CD4-positive, alpha-beta T cell treated with Interleukin-4 for 4 hours (primary cell): ENCODE measurements around the gene ZNF597.
A peak's percentile ranks its signal among the peaks of the same experiment; 100 is the strongest.
"Not testable (repeated sequence)": the region's sequence is repeated elsewhere in the genome, so short reads cannot be mapped to it uniquely, and the experiment has no call there.

Experiments used
- DNase-seq: peaks from one replicate; pipeline ENCODE4 v3.0.0-alpha.2; 2020

ZNF597 gene

DNA sequence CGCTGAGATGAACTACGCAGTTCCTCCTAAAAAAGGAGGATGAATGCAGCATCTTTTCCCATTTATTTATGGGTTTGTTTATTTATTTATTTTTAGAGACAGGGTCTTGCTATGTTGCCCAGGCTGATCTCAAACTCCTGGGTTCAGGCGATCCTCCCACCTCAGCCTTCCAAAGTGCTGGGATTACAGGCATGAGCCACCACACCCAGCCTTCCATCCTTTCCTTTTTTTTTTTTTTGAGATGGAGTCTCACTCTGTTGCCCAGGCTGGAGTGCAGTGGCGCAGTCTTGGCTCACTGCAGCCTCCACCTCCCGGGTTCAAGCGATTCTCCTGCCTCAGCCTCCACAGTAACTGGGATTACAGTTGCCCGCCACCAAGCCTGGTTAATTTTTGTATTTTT, 31.6 kb upstream of the ZNF597 start:
- DNase-seq = not testable (repeated sequence)

- no peak for DNase-seq
Observed at GRCh38 chr16:3474136-3474779, 31.0 kb upstream of the ZNF597 start.

- DNase-seq = not testable (repeated sequence)
Observed at GRCh38 chr16:3473596-3473943, 30.3 kb upstream of the ZNF597 start.

DNA sequence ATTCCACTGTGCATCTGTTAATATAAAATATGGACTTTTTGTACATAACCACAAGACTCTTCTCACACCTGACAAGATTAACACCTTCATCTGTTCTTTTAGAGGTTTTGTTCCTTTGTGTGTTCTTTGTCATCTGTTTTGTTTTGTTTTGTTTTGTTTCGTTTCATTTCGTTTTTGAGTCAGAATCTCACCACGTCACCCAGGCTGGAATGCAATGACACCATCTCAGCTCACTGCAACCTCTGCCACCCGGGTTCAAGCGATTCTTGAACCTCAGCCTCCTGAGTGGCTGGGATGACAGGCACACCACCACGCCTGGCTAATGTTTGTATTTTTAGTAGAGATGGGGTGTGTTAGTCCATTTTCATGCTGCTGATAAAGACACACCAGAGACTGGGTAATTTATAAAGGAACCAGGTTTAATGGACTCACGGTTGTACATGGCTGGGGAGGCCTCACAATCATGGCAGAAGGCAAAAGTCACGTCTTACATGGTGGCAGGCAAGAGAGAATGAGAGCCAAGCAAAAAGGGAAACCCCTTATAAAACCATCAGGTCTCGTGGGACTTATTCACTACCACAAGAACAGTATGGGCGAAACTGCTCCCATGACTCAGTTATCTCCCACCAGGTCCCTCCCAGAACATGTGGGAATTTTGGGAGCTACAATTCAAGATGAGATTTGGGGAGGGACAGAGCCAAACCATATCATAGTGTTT, 29.7 kb upstream of the ZNF597 start:
- no peak for DNase-seq

DNA sequence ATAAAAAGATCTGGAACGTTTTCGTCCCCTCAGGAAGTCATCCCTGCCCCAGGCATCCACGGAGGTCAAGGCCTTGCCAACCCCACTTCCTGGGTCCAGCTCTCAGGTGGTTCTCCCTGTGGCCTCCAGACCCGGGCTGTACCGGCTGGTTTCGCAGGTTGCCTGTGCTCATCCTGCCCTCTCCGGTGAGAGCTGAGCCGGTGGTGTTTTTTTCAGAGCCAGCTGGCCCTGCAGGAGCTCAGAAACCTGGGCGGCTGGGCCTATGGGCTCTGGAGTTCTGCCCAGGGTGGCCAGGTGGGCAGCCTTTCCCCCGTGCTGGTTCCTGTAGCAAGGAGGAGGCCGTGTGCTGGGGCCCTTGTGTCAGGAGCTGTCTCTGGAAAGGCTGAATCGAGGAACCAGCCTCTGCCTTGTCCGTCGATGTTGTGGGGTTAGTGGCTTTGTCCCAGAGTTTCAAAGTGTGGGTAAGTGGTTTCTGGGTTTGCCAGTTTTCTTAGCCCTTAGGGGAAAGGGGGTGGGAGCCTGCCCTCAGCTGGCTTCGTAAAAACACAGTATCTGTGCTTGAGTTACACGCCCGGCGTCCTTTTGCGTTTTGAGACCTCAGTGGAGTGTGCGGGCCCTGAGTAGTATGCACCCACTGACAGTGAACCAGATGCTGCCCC, 28.3 kb upstream of the ZNF597 start:
- no peak for DNase-seq

- DNase-seq = no peak
Observed at GRCh38 chr16:3470723-3471122, 27.4 kb upstream of the ZNF597 start.

- no peak for DNase-seq
Observed at GRCh38 chr16:3469736-3470135, 26.4 kb upstream of the ZNF597 start.

- DNase-seq = no peak
Observed at GRCh38 chr16:3468501-3468900, 25.2 kb upstream of the ZNF597 start.

DNA sequence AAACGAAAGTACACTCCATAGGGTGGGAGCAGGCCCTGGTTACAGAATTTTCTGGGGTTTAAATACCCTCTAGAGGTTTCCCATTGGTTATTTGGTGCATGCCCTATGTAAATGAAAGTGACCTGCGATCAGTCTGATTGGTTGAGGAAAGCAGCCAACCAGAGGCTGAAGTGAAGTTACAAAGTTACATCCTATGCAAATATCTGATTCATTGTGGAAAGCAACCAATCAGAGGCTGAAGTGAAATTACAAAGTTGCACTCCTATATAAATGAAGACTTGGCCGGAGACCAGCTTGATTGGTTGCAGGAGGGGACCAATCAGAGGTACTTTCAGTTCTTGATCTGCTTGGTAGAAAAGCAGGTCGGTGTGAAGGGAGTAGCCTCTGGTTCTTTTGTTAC, 24.6 kb upstream of the ZNF597 start:
- no peak for DNase-seq

GRCh38 chr16:3467182-3467581, 23.9 kb upstream of the ZNF597 start:
- DNase-seq = no peak

- DNase-seq = no peak
Observed at GRCh38 chr16:3465911-3466584, 22.7 kb upstream of the ZNF597 start.

DNA sequence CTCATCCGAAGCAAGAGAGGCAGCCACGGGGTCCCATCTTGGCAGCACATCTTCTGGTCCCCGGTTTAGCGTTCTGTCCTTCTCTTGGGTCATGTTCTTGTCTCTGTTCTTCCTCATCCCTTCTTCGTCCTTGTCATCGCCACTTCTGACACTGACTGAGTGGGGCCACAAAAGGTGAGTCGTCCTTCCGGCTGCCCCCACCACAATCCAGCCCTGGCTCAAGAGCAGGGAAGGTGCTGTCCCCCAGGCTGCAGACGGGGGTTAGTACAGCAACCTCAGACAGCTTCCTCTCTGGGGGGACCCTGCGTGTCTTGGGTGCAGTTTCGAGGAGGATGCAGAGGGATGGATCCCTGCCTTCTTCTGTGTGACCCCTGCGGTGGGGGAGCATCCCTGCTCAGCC, 22.0 kb upstream of the ZNF597 start:
- no peak for DNase-seq

DNA sequence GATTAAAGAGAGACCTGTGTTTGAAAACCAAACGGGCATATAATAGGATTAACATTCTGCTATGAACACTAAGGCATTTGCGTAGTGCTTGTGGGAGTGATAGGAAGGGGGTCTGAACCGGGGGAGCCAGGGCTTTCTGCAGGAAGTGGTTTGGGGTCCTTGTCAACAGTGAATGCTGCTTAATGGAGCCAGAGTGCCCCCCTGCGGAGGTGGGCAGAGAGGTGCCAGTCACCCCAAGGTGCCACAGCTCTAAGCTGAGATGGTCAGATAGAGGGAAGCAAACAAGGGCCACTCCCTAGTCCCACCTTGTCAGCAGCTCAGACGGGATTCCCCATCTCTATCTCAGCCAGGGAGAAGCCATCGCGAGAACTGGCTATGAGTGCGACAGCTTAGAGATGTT, 17.8 kb upstream of the ZNF597 start:
- peak; percentile 36 for DNase-seq

DNA sequence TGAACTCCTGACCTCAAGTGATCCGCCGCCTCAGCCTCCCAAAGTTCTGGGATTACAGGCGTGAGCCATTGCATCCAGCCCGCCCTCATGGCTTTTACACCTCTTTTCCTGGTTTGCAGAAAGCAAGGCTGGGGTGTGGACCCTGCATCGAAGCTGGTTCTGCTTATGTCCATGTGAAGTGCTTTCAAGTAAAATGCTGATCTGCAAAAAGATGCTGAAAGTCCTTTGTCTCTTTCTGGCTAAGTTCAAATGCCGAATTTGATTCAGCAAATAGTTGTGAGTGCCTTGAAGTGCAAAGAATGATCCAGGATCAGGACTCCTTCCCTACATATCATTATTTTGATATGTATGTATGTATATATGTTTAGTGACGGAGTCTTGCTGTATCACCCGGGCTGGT, 17.3 kb upstream of the ZNF597 start:
- no peak for DNase-seq

- DNase-seq = no peak
Observed at GRCh38 chr16:3460121-3460520, 16.8 kb upstream of the ZNF597 start.

DNA sequence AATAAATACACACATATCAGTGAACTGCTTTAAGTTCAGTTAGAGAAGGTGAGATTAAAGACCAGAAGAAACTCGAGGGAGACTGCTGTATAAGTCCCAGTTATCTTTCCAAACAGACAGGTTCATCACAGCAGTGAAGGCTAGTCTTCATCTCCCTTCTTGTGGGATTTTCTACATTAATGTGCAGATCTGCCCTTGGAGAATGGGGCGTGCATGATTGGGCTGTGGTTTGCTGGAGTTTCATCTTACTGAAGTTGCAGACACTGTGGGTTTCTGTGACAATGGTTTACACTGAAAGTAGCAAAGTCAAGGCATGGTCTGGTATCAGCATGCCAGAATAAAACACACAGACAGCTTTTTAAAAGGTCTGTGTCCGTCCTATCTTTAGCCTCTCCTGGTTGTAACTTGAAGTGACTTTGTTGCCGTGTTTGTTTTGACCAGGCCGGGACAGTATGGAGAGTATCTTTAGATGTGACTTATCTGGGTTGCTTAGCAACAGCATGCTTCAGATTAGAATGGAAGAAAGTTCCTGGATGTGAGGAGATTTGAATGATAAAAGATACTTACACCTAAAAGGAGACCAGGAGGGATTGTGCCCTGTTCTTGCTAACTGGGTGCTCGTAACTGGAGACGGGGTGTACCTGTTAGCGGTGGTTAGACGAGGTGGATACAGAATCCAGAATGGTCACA, 16.2 kb upstream of the ZNF597 start:
- DNase-seq = no peak

- DNase-seq = peak; percentile 36
Observed at GRCh38 chr16:3458852-3459361, 15.6 kb upstream of the ZNF597 start.

DNA sequence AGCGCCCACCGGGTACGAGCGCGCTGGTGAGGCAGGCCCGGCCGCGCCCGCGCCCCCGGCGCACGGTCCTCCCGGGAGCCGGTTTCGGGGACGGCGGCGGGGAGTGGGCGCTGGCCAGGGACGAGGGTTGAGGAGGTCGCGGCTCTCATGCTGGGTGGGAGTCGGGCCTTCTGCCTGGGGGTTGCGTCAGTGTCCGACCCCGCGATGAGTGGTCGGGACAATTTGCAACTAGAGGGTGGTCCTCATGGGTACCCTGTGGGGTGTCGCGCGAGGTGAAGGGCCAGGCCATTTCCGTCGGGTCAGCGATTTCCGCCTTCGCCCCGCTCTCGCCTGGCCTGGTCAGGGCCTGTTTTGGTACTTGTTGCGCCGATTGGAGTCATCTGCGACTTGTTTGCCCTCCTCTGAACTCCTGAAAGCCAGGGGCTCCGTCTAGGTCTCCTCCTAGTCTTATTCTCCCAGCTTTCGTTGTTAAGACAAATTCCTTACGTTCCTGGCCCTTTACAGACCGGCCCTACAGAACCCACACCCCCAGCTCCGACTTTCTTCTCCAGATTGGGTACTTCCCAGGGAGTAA, 15.1 kb upstream of the ZNF597 start:
- DNase-seq = no peak

DNA sequence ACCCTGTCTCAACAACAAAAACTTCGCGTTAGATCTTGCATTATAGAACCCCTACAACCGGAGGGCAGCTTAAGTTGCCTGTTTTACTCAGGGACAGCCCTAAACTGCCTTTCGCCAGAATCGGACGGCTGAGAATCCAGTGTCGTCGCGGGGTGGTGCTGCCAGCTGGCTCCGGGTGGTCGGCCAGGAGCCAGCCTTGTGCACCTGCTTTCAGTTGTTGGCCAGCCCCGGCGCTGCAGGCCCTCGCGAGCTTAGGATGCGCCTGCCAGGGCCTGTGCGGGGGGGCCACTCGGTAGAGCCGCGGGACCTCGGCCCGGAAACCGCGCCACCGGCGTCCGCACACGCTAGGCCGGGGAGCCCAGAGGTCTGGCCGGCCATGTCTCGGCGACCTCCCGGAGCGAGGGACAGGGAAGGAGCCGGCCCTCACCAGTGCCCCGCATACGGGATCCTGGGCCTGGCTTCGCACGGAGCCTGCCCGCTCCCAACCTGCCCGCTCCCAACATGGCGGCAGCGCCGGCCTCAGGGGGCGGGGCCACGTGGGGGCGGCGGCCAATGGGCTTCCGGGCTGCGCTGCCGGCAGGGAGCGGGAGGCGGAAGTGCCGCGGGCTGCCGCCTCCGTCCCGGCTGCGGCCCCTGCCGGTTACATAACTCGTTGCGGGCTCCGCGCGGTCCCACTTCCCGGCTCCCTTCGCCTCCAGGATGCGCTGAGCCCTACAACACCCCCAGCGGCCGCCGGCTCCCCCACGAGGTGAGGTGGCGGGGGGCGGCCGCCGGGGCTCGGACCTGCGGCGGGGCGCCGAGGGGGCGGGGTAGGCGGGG, 14.3 kb upstream of the ZNF597 start:
- DNase-seq = peak; percentile 83

GRCh38 chr16:3454631-3455147, 11.4 kb upstream of the ZNF597 start:
- DNase-seq = no peak

DNA sequence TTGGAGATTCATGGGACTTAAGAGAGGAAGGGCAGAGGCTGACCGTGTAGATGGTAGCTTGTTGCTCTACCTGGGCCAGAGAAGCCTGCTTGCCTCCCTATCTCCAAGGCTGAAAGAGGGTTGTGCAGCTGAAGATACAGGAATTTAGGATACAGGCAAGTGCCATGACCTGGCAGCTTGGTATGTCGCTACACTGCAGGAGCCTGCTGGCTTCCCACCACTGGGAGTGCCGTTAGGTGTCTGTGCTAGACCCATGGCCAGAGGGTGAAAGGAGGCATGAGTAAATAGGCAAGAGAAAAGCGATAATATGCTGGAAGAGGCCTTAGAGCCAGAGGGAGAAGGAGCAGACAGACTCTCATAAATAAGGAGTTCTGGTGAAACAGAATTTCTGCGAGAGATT, 10.8 kb upstream of the ZNF597 start:
- DNase-seq = no peak

DNA sequence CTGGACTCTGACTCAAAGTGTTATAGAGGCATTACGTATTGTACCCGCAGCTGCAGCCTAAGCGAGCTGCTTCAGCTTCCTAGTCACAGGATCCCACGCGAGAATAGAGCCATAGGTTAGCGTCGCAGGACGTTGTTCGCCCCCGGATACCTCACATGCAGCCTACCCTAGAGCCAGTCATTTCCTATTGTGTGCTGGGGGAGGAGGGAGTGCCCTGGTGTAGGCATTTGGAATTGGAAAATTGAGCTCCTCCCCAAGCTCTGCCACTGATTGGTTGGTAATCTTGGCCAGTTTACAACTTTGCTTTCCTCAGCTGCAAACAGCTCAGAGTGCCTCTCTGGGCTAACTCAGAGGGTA, 706 bp upstream of the ZNF597 start:
- no peak for DNase-seq
